Osteoblast (primary cell): Measurements from ENCODE around the gene ADGRV1. TPM values are rescaled to one million over a fixed set of nuclear protein-coding genes. Genes with fewer than 3 reads are reported as not detected.

Experiments
- DNase-seq: peaks from one replicate; pipeline ENCODE4 v3.0.0; 2011; ENCODE audit warnings: low spot score, mixed read lengths; ENCODE audit not compliant: insufficient read length; ENCODE audit errors: missing footprints
- H2AFZ ChIP-seq: 2 replicates; pipeline ENCODE4 v1.6.0; 2011; ENCODE audit warnings: mild to moderate bottlenecking, low read length
- H3K27ac ChIP-seq: 2 replicates; pipeline ENCODE4 v1.5.1; 2011; ENCODE audit warnings: mild to moderate bottlenecking, low read depth, low read length, moderate library complexity
- H3K27me3 ChIP-seq: 2 replicates; pipeline ENCODE4 v1.6.0; 2012; ENCODE audit warnings: mild to moderate bottlenecking, control low read depth, inconsistent platforms, low read length, moderate library complexity; ENCODE audit not compliant: insufficient read depth
- H3K36me3 ChIP-seq: 2 replicates; pipeline ENCODE4 v1.5.1; 2011; ENCODE audit warnings: mild to moderate bottlenecking, low read length, control low read depth, moderate library complexity; ENCODE audit not compliant: insufficient read depth
- H3K4me1 ChIP-seq: 2 replicates; pipeline ENCODE4 v1.5.1; 2011; ENCODE audit warnings: mild to moderate bottlenecking, low read length, control low read depth, moderate library complexity; ENCODE audit not compliant: insufficient read depth
- H3K4me2 ChIP-seq: 2 replicates; pipeline ENCODE4 v1.6.0; 2011; ENCODE audit warnings: mild to moderate bottlenecking, low read length; ENCODE audit not compliant: insufficient read depth
- H3K4me3 ChIP-seq: fragments of 200-600 bp; sonication (generic); 3 replicates; pipeline ENCODE4 v1.5.1; 2012; ENCODE audit warnings: mild to moderate bottlenecking, low read length, inconsistent platforms; ENCODE audit not compliant: insufficient read depth
- H3K79me2 ChIP-seq: 2 replicates; pipeline ENCODE4 v1.6.0; 2012; ENCODE audit warnings: mild to moderate bottlenecking, low read length, control low read depth, inconsistent platforms; ENCODE audit not compliant: insufficient read depth
- H3K9me3 ChIP-seq: 2 replicates; pipeline ENCODE4 v1.5.1; 2011; ENCODE audit warnings: low read depth, low read length, control low read depth
- H4K20me1 ChIP-seq: 2 replicates; pipeline ENCODE4 v1.6.0; 2012; ENCODE audit warnings: mild to moderate bottlenecking, low read length, control low read depth; ENCODE audit not compliant: insufficient read depth
- total RNA-seq: library from RNA; depleted of rRNA; stranded (reverse); fragments of >200 nt; gene quantifications from 2 replicates; pipeline ENCODE4 v1.2.3, GENCODE V29; 2012
- TF ChIP-seq, protein P1 (sequence below): IDR thresholded peaks from 2 replicates; pipeline ENCODE4 v1.5.1; 2011; ENCODE audit warnings: mild to moderate bottlenecking, low read depth, low read length, moderate library complexity; ENCODE audit errors: extremely low read depth

ADGRV1 gene
- total RNA-seq, 1 donor = under 0.01 TPM

DNA sequence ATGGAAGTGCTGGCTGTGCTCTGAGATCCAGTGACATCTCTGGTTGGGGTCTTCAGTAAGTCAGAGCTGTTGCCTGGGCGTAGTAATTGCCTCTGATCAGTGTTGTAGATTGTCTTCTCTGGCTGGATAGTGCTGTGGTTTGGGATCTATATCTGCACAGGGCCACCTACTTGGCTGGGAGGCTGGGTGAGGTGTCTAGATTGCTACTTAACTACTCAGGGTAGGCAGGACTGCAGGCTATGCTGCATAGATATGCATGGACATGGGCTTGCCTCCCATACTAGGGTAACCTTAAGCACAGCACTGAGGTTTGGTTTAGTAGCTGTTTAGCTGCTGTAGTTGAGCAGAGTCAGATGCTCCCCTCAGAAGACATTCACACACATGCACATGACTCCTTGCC lies 181.0 kb downstream of the ADGRV1 start:
- Histone ChIP-seq H3K4me2 (no peak overlapping the region), H3K4me1 (no peaks in the 10 kb centered on the region), H3K27me3 (no peaks in the 10 kb centered on the region), H3K27ac (no peak overlapping the region), H3K4me3 (no peak overlapping the region), H3K9me3 (no peaks in the 10 kb centered on the region), H3K79me2 (no peaks in the 10 kb centered on the region), H3K36me3 (no peaks in the 10 kb centered on the region), H4K20me1 (no peaks in the 10 kb centered on the region), H2AFZ (no peak overlapping the region)
- no peak for DNase-seq
- TF ChIP-seq, protein P1, sequence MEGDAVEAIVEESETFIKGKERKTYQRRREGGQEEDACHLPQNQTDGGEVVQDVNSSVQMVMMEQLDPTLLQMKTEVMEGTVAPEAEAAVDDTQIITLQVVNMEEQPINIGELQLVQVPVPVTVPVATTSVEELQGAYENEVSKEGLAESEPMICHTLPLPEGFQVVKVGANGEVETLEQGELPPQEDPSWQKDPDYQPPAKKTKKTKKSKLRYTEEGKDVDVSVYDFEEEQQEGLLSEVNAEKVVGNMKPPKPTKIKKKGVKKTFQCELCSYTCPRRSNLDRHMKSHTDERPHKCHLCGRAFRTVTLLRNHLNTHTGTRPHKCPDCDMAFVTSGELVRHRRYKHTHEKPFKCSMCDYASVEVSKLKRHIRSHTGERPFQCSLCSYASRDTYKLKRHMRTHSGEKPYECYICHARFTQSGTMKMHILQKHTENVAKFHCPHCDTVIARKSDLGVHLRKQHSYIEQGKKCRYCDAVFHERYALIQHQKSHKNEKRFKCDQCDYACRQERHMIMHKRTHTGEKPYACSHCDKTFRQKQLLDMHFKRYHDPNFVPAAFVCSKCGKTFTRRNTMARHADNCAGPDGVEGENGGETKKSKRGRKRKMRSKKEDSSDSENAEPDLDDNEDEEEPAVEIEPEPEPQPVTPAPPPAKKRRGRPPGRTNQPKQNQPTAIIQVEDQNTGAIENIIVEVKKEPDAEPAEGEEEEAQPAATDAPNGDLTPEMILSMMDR = no peak

DNA sequence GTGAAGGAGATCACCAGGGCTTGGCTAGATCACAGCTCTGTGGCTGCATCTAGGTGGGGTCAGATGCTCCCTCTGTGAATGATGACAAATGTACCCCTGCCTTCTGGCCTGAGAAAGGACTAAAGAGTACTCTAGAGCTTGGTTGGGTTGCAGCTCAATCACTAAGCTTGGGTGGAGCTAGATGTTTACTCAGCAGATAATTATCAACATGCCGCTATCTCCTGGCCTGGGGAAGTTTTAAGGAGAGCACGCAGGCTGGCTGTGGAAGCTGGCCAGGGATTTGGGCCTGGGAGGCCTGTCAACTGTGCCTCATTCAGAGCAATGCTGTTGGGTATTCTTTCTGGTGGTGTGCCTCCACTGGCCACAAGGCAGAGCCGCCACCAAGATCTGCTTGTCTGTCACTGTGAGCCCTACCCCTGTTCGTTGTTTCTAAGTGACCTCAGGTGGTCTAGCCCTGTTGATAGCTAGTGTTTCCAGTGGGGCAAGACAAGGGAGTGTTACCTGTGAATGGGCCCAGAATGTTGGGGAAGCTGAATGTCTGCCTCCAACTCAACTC lies 181.7 kb downstream of the ADGRV1 start:
- Histone ChIP-seq H3K36me3 (no peaks in the 10 kb centered on the region), H3K27ac (no peak overlapping the region), H3K4me1 (no peaks in the 10 kb centered on the region), H3K79me2 (no peaks in the 10 kb centered on the region), H3K4me3 (no peak overlapping the region), H3K9me3 (no peaks in the 10 kb centered on the region), H4K20me1 (no peaks in the 10 kb centered on the region), H3K4me2 (no peak overlapping the region), H3K27me3 (no peaks in the 10 kb centered on the region), H2AFZ (no peak overlapping the region)
- no peak for DNase-seq
- TF ChIP-seq, protein P1 = no peak

DNA sequence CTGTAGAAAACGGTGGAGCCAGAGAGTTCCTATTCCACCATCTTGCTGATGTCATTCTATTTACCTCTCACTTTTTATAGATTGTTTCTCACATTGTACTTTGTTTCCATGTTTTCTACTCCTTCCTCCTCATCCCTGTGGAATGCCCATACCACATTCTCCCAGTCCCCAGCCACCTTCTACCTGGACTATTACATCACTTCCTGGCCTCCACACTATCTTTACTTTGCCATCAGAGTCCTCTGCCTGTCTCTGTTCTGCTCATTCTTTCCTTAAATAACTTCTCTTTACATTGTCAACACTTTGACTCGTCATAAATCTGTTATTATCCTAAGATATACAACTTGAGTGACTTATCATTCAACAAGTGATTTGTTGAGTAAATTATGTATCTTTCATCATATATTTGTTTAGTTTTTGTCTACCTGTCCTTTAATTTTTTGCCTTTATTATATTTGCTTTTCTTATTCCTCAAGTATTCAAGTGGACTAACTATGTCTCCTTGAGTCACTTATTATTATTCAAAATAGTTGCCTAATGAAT lies 182.5 kb downstream of the ADGRV1 start:
- Histone ChIP-seq H4K20me1 (no peaks in the 10 kb centered on the region), H3K4me1 (no peaks in the 10 kb centered on the region), H3K9me3 (no peaks in the 10 kb centered on the region), H3K4me2 (no peak overlapping the region), H3K4me3 (no peak overlapping the region), H3K27ac (no peak overlapping the region), H2AFZ (no peak overlapping the region), H3K27me3 (no peaks in the 10 kb centered on the region), H3K36me3 (no peaks in the 10 kb centered on the region), H3K79me2 (no peaks in the 10 kb centered on the region)
- TF ChIP-seq, protein P1 = no peak
- no peak for DNase-seq

DNA sequence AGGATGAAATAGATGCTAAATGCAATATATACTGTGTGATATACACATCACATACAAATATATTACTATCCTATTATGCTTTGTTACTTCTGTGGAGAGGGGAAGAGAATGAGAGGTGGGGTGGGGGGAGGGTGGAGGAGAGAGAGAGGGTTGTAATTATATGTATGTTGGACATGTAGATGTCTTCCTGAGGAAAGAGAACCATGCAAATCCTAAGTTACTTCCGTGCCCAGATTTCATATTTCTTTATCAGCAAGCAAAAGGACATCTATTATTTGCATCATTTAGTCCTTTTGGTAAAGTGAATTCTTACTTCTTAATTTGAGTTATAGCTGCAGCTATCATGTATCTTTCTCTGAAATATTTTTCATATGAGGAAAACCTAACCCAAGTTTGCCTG lies 187.5 kb downstream of the ADGRV1 start:
- Histone ChIP-seq H2AFZ (no peak overlapping the region), H3K79me2 (no peaks in the 10 kb centered on the region), H3K27ac (no peak overlapping the region), H4K20me1 (no peaks in the 10 kb centered on the region), H3K4me1 (no peaks in the 10 kb centered on the region), H3K4me2 (no peak overlapping the region), H3K4me3 (no peak overlapping the region), H3K36me3 (no peaks in the 10 kb centered on the region), H3K27me3 (no peaks in the 10 kb centered on the region), H3K9me3 (no peaks in the 10 kb centered on the region)
- TF ChIP-seq, protein P1 = no peak
- no peak for DNase-seq
